ENCODE measurements around the gene UBA3. TPM values are rescaled to one million over a fixed set of nuclear protein-coding genes. Genes with fewer than 3 reads are reported as not detected.

UBA3 gene
- total and polyA plus RNA-seq, 10 of the 15 experiments (the other 5 are each of a cell fraction or from before 2014, with no cell fraction given): 72.9 to 131 (median 102) TPM

DNA sequence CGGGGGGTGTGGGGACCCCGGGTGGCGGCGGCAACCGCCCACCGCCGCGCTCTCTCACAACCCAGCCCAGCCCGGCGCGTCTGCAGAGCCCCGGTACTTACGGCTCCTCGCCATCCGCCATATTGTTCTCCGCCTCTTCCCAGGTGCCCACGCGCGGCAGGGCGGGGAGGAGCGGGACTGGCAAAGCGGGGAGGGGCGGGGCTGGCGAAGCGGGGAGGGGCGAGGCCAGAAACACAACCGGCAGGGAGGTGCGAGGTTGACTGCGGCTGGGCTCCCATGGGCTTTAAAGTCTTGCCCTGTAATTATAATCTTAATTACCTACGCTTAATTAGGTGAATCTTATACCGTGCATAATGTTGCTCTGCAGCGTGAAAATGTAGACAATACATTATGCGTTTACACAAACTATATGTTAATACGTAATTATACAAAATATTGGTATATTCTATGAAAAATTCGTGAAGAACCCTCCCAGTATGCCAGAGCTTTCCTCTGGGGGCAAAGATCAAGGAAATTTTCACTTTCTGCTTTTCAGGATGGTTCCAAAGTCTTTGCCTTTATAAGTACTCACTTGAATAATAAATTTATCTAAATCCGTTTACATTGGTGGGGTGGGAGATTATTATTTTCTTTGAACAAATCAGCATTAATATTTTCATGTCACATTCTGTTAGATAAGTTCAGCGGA lies at the start of gene UBA3 (continued):
- no peak for TF ChIP-seq SREBF1 (IDR thresholded peaks at IDR 0.05; ENCODE audit: low read length)
- peak; percentile 68; the same call in 1 of the 2 replicates for TF ChIP-seq POLR2AphosphoS2 (IDR thresholded peaks at IDR 0.05; ENCODE audit: low read depth, low read length)
- no peak for TF ChIP-seq EP300 (IDR thresholded peaks at IDR 0.05; ENCODE audit: borderline replicate concordance in 1 of 2, control insufficient read depth in 1 of 2, low read depth in 2 of 2, low read length in 2 of 2)

DNA sequence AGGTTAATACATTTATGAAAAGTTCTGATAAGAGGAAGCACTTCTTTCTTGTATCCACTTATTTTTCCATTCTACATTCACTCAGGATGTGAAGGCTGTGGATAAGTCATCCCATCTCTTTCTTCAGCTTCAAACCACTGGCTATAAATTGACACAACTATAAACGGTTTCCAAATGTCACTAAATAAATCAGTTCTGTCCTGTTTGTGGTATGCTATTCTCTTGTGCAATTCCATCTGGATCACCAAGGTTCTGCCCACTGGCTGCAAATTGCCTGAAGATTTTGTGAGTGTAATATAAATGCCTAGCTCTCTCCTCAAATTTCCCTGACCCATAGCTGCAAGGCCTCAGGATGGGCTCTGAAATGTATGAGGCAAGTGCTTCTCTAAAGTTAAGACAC lies 49.4 kb upstream of the UBA3 start:
- Histone ChIP-seq H3K36me3 (ENCODE audit: control insufficient read depth in 2 of 2, insufficient read depth in 2 of 2, low read length in 1 of 2) (no peaks in the 10 kb centered on the region), H3K9ac (ENCODE audit: control insufficient read depth, insufficient read depth, low read length) (no peak overlapping the region), H3K4me1 (ENCODE audit: control insufficient read depth, insufficient read depth, low read length) (no peaks in the 10 kb centered on the region), H3K9me3 (replicated peaks; ENCODE audit: control insufficient read depth, insufficient read depth, low read length) (no peaks in the 10 kb centered on the region), H2AFZ (ENCODE audit: control insufficient read depth, low read depth, low read length) (no peak overlapping the region), H3K4me2 (ENCODE audit: control insufficient read depth, insufficient read depth) (no peak overlapping the region), H3K27ac (ENCODE audit: control insufficient read depth, insufficient read depth) (no peak overlapping the region), H4K20me1 (ENCODE audit: control insufficient read depth, insufficient read depth) (no peaks in the 10 kb centered on the region), H3K79me2 (ENCODE audit: control insufficient read depth, insufficient read depth, low read length) (no peaks in the 10 kb centered on the region), H3K27me3 (replicated peaks in 1 of 2; ENCODE audit: control insufficient read depth in 2 of 2, insufficient read depth in 2 of 2, low read length in 1 of 2) (no peaks in the 10 kb centered on the region; a peak in 1 of 4 replicates), H3K4me3 (no peak overlapping the region)
- CTCF ChIA-PET: interaction anchor here (2.1 to 3.2 kb wide), 3 partner anchors 9 to 33 kb away, joined by 7 to 17 read pairs (median 14); partner anchors contain the start of gene LMOD3
- DNase-seq (ENCODE audit: low read depth, low spot score): no peak
- RAD21 ChIA-PET (ENCODE audit: unreplicated experiment): interaction anchor here (2.0 kb wide), 1 partner anchor 32 kb away, joined by 6 read pairs; no protein-coding TSS in a partner anchor
- 0% methylated on average over 1 of the region's 1 CpG for WGBS (ENCODE audit: insufficient coverage, insufficient replicate concordance, low lambda C conversion rate, missing lambda C conversion rate)
- intact Hi-C loops (cut with micrococcal nuclease; ENCODE audit: unreplicated experiment): loop anchor here (10.0 kb wide), 1 partner anchor 815 kb away; no protein-coding TSS in a partner anchor
- FAIRE-seq: no peak
- POLR2A ChIA-PET: no interaction called here
- SMC1A ChIA-PET (ENCODE audit: uncharacterized antibody, unreplicated experiment): interaction anchor here (0.9 to 1.6 kb wide), 3 partner anchors 9 to 32 kb away, joined by 3 to 5 read pairs (median 3); no protein-coding TSS in a partner anchor
- in situ Hi-C loops (cut with MboI): loop anchor here (10.0 kb wide), 1 partner anchor 545 kb away; no protein-coding TSS in a partner anchor
- no peak for ATAC-seq
- no TSS peak for BruUV-seq (replicated peaks)
- TF ChIP-seq MTA3 (IDR thresholded peaks at IDR 0.05; ENCODE audit: borderline replicate concordance, low read length) (no peak), BMI1 (IDR thresholded peaks at IDR 0.05; ENCODE audit: borderline replicate concordance) (no peak), FOS (IDR thresholded peaks at IDR 0.05; ENCODE audit: borderline replicate concordance, extremely low read depth, insufficient read length) (no peak), RFX5 (IDR thresholded peaks at IDR 0.05; ENCODE audit: low read depth, low read length) (no peak), RAD21 (IDR thresholded peaks at IDR 0.05; ENCODE audit: insufficient read depth, low read depth, low read length) (no peak), RAD51 (IDR thresholded peaks at IDR 0.05) (no peak), EED (IDR thresholded peaks at IDR 0.05; ENCODE audit: low read depth) (no peak), NFXL1 (IDR thresholded peaks at IDR 0.05; ENCODE audit: borderline replicate concordance) (no peak), TCF12 (IDR thresholded peaks at IDR 0.05; ENCODE audit: low read depth, low read length) (no peak), IRF4 (IDR thresholded peaks at IDR 0.05; ENCODE audit: low read depth, low read length) (no peak), ZSCAN29 (IDR thresholded peaks at IDR 0.05) (no peak), ASH2L (IDR thresholded peaks at IDR 0.05; ENCODE audit: borderline replicate concordance, low read depth) (no peak)
- TF ChIP-seq, protein P1, sequence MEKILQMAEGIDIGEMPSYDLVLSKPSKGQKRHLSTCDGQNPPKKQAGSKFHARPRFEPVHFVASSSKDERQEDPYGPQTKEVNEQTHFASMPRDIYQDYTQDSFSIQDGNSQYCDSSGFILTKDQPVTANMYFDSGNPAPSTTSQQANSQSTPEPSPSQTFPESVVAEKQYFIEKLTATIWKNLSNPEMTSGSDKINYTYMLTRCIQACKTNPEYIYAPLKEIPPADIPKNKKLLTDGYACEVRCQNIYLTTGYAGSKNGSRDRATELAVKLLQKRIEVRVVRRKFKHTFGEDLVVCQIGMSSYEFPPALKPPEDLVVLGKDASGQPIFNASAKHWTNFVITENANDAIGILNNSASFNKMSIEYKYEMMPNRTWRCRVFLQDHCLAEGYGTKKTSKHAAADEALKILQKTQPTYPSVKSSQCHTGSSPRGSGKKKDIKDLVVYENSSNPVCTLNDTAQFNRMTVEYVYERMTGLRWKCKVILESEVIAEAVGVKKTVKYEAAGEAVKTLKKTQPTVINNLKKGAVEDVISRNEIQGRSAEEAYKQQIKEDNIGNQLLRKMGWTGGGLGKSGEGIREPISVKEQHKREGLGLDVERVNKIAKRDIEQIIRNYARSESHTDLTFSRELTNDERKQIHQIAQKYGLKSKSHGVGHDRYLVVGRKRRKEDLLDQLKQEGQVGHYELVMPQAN (conservative IDR thresholded peaks at IDR 0.05): no peak
- TF ChIP-seq, protein P2, sequence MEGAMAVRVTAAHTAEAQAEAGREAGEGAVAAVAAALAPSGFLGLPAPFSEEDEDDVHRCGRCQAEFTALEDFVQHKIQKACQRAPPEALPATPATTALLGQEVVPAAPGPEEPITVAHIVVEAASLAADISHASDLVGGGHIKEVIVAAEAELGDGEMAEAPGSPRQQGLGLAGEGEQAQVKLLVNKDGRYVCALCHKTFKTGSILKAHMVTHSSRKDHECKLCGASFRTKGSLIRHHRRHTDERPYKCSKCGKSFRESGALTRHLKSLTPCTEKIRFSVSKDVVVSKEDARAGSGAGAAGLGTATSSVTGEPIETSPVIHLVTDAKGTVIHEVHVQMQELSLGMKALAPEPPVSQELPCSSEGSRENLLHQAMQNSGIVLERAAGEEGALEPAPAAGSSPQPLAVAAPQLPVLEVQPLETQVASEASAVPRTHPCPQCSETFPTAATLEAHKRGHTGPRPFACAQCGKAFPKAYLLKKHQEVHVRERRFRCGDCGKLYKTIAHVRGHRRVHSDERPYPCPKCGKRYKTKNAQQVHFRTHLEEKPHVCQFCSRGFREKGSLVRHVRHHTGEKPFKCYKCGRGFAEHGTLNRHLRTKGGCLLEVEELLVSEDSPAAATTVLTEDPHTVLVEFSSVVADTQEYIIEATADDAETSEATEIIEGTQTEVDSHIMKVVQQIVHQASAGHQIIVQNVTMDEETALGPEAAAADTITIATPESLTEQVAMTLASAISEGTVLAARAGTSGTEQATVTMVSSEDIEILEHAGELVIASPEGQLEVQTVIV (IDR thresholded peaks at IDR 0.05; ENCODE audit: borderline replicate concordance, partially characterized antibody): no peak
- TF ChIP-seq, protein P3, sequence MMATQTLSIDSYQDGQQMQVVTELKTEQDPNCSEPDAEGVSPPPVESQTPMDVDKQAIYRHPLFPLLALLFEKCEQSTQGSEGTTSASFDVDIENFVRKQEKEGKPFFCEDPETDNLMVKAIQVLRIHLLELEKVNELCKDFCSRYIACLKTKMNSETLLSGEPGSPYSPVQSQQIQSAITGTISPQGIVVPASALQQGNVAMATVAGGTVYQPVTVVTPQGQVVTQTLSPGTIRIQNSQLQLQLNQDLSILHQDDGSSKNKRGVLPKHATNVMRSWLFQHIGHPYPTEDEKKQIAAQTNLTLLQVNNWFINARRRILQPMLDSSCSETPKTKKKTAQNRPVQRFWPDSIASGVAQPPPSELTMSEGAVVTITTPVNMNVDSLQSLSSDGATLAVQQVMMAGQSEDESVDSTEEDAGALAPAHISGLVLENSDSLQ (IDR thresholded peaks at IDR 0.05): no peak
